ENCODE data around the gene ECM1.

DNA sequence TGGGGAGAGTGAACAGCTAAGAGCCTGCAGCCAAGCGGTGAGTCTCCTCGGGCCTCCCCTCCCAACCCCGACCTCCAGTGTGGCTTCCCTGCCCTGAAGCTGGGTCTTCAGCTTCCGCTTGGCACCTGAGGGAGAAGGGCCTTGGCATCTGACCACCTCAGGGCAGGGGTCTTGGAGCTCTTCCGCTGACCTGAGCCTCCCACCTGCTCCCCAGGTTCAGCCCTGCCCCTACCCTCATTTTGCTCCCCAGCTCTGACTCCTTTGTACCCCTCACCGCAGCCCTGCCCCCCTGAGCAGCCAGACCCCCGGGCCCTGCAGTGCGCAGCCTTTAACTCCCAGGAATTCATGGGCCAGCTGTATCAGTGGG lies 46.2 kb downstream of the ECM1 start:
- TF ChIP-seq CTCF (IDR thresholded peaks at IDR 0.05) = no peak
- TF ChIP-seq EZH2 (IDR thresholded peaks at IDR 0.05; ENCODE audit: borderline replicate concordance, insufficient read depth, low read depth, low read length, poor library complexity, severe bottlenecking) = no peak
